Motor neuron (in vitro differentiated cells): ENCODE data around the gene CORT. TPM values are rescaled to one million over a fixed set of nuclear protein-coding genes. Genes with fewer than 3 reads are reported as not detected.
"Not testable (repeated sequence)": the region's sequence is repeated elsewhere in the genome, so short reads cannot be mapped to it uniquely, and the experiment has no call there.

ENCODE experiments used
- ATAC-seq, 8 experiments: fragments of 200-7000 bp; cut with Tn5 transposase; replicated peaks in 6 of 8; 2 replicates each; pipeline ENCODE4 v1.8.0; 2021; ENCODE audit warnings: mild to moderate bottlenecking in 8 of 8, moderate library complexity in 8 of 8
- H3K27ac ChIP-seq, 2 donors: fragments of 250-450 bp; sonication (Bioruptor Pico); 2 replicates each; pipeline ENCODE4 v1.9.0; 2021; ENCODE audit warnings: antibody characterized with exemption in 2 of 2, mild to moderate bottlenecking in 2 of 2, moderate library complexity in 1 of 2
- H3K4me1 ChIP-seq, 2 donors: fragments of 250-450 bp; sonication (Bioruptor Pico); replicated peaks in 1 of 2; 2 replicates each; pipeline ENCODE4 v1.6.1; 2021; ENCODE audit warnings: antibody characterized with exemption in 2 of 2, mild to moderate bottlenecking in 2 of 2, moderate library complexity in 1 of 2
- H3K4me3 ChIP-seq, 5 donors: fragments of 250-450 bp; sonication (Bioruptor Pico); 2 replicates each; pipeline ENCODE4 v1.9.0; 2021; ENCODE audit warnings: antibody characterized with exemption in 5 of 5, mild to moderate bottlenecking in 5 of 5, moderate library complexity in 4 of 5
- whole genome bisulfite sequencing, 10 experiments: fragments of 450-650 bp; shearing (Covaris generic); methylation state at CpG; one replicate each; pipeline ENCODE4 v1.0.0; 2022; 5-methylcytosine and 5-hydroxymethylcytosine counted together
- in situ Hi-C, 9 experiments: fragments of 400-800 bp; cut with MboI; loops; one replicate each; pipeline ENCODE4 v1.15.0; 2021; ENCODE audit warnings: low sequenced_read_pairs in 9 of 9, low pct_unique_long_range_greater_than_20kb in 2 of 9; ENCODE audit not compliant: unreplicated experiment in 9 of 9
- total RNA-seq, 8 experiments: library from RNA; unstranded; fragments of 300-600 nt; gene quantifications; 2 replicates each; pipeline versions ENCODE4 v1.2.3 to v1.2.4, GENCODE V29; 2022

CORT gene
- total RNA-seq, 8 experiments from 2014 or later: 0.94 to 2.7 (median 1.8) TPM

- 59 to 100% (median 83%) methylated on average over 1 to 2 of the region's 2 CpGs; no CpG with 5 or more reads in 2 of the 10 experiments for WGBS, 10 experiments
- in situ Hi-C loops: no loop called here
- H3K4me3 ChIP-seq: no peak overlapping the region
These were observed 9.5 kb upstream of the CORT start for GRCh38 chr1:10440305-10440704.

GRCh38 chr1:10440794-10441193 is 9.0 kb upstream of the CORT start:
- ATAC-seq: peak in 4 of 8 experiments; percentile 39 to 60 (median 54)
- in situ Hi-C loops: no loop called here
- H3K27ac ChIP-seq: peak overlapping the region in 1 of 2 donors; percentile 59

More at GRCh38 chr1:10440305-10440704, 9.5 kb upstream of the CORT start:
- Histone ChIP-seq H3K27ac (no peak overlapping the region), H3K4me1 (peaks cover 15 to 28% of the 10 kb centered on the region in 2 donors)
- ATAC-seq: peak in 5 of 8 experiments; percentile 59 to 88 (median 76)

DNA sequence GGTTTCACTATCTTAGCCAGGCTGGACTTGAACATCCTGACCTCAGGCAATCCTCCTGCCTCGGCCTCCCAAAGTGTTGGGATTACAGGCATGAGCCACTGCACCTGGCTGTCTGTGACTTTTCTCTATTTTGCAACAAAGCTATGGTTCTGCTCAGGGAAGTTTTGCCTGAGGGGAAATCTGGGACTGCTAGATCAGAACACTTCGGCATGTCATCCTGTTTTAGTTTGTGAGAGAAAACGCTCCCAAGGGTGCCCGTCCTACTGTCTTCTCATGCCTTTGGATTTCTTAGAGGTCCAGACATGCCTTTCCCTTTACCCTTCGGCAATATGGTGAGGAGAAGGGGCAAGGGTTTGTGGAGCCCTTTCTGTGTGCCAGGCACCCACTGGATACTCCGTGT is 5.6 kb upstream of the CORT start:
- 90 to 100% (median 97%) methylated on average over 1 to 5 of the region's 6 CpGs; no CpG with 5 or more reads in 1 of the 10 experiments for WGBS, 10 experiments
- in situ Hi-C loops: no loop called here
- ATAC-seq: no peak
- Histone ChIP-seq H3K4me3 (no peak overlapping the region), H3K4me1 (peaks cover 15 to 19% of the 10 kb centered on the region in 2 donors), H3K27ac (no peak overlapping the region)

More at GRCh38 chr1:10440794-10441193, 9.0 kb upstream of the CORT start:
- Histone ChIP-seq H3K4me3 (no peak overlapping the region), H3K4me1 (peaks cover 15 to 28% of the 10 kb centered on the region in 2 donors)
- WGBS, 10 experiments: 67 to 100% (median 92%) methylated on average over 1 to 5 of the region's 5 CpGs

DNA sequence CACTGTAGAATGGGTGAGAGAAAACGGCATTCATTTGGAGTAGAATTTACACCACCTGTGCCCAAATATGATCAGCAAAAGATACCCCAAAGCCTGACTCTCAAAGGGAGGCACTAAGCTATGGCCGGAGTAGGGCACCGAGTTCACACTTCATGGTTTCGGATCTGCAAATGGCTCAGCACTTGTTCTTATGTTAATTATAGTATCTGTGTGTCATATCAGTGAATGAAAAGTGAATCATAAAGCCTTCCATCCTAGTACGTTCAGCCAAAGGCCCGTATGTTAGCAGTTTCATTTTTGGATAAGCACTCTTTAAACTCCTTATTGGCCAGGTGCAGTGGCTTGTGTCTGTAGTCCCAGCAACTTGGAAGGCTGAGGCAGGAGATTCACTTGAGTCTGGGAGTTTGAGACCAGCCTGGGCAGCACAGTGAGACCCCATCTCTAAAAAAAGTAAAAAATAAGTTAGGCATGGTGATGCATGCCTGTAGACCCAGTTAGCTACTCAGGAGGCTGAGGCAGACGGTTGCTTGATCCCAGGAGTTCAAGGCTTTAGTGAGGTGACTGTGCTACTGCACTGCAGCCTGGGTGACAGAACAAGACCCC is 4.9 kb upstream of the CORT start:
- WGBS, 10 experiments: 43 to 100% (median 92%) methylated on average over 1 to 7 of the region's 7 CpGs
- H3K4me1 ChIP-seq: peaks cover 10 to 13% of the 10 kb centered on the region in 2 donors
- no peak overlapping the region for H3K27ac ChIP-seq
- H3K4me3 ChIP-seq: no peak overlapping the region
- in situ Hi-C loops: no loop called here
- no peak for ATAC-seq

DNA sequence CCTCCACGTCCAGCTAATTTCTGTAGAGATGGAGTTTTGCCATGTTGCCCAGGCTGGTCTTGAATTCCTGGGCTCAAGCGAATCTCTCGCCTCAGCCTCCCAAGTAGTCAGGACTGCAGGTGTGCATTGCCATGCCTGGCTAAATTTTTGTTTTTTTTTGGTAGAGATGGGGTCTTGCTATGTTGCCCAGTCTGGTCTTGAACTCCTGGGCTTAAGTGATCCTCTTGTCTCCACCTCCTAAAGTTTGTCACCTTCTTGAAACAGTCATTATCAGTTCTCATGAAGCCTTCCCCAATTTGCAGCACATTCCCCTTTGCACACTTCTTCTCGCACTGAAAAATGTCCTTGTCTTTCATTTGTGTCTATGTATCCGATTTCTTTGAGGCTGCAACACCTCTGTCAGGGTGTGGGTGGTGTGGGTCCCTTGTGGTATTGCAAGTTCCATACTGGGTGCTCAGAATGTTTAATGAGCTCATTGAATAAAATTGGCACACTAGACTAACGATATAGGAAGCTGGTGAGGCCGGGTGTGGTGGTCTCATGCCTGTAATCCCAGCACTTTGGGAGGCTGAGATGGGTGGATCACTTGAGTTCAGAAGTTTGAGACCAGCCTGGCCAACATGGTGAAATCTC is 2.9 kb upstream of the CORT start:
- Histone ChIP-seq H3K4me1 (peaks cover 9 to 11% of the 10 kb centered on the region in 2 donors), H3K4me3 (no peak overlapping the region), H3K27ac (no peak overlapping the region)
- 73 to 100% (median 98%) methylated on average over 2 to 7 of the region's 7 CpGs; no CpG with 5 or more reads in 3 of the 10 experiments for WGBS, 10 experiments
- in situ Hi-C loops: no loop called here
- no peak for ATAC-seq

- no peak overlapping the region for H3K27ac ChIP-seq
- peaks cover 9 to 11% of the 10 kb centered on the region in 2 donors for H3K4me1 ChIP-seq
- no peak overlapping the region for H3K4me3 ChIP-seq
- in situ Hi-C loops: no loop called here
- WGBS, 10 experiments: 20 to 100% (median 88%) methylated on average over 1 to 15 of the region's 21 CpGs; no CpG with 5 or more reads in 3 of the 10 experiments
- ATAC-seq: peak in 2 of 8 experiments; percentile 20 to 33
These were observed 454 bp downstream of the CORT start for GRCh38 chr1:10450156-10450814.

- peak in 2 of 8 experiments; percentile 6 to 8 for ATAC-seq
- H3K4me3 ChIP-seq: no peak overlapping the region
- 3 to 79% (median 46%) methylated on average over 2 to 6 of the region's 6 CpGs for WGBS, 10 experiments
These were observed 1.0 kb downstream of the CORT start for GRCh38 chr1:10450836-10451235.

GRCh38 chr1:10451287-10451686 is 1.5 kb downstream of the CORT start:
- Histone ChIP-seq H3K27ac (no peak overlapping the region), H3K4me3 (no peak overlapping the region), H3K4me1 (peaks cover 9 to 11% of the 10 kb centered on the region in 2 donors)
- WGBS, 10 experiments: 0 to 100% (median 12%) methylated on average over 1 to 10 of the region's 10 CpGs
- in situ Hi-C loops: no loop called here
- ATAC-seq: peak in 6 of 8 experiments; percentile 19 to 86 (median 66)

More at GRCh38 chr1:10450836-10451235, 1.0 kb downstream of the CORT start:
- peaks cover 9 to 11% of the 10 kb centered on the region in 2 donors for H3K4me1 ChIP-seq
- no peak overlapping the region for H3K27ac ChIP-seq
- in situ Hi-C loops: no loop called here

DNA sequence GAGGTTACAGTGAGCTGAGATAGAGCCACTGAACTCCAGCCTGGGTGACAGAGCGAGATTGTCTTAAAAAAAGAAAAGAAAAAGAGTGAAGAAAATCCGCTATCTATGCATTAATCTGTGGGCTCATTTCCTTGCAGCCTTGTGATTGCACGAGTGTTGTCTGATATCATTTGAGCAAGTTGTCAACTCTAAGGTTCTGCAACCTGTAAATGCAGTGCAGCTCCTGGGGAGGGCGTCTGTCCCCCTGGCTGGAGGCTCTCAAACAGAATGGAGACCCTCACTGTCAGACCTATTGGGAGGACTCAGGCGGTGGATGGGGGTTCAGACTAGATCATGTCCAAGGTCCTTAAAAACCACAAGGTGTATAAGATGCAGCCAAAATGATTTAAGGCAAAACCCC is 6.2 kb downstream of the CORT start:
- ATAC-seq: no peak
- H3K4me1 ChIP-seq: peaks cover 6 to 12% of the 10 kb centered on the region in 2 donors
- 79 to 100% (median 90%) methylated on average over 1 to 5 of the region's 5 CpGs for WGBS, 10 experiments
- in situ Hi-C loops: no loop called here
- no peak overlapping the region for H3K27ac ChIP-seq
- H3K4me3 ChIP-seq: no peak overlapping the region

- in situ Hi-C loops: no loop called here
- no peak overlapping the region for H3K4me3 ChIP-seq
- WGBS, 10 experiments: 33 to 95% (median 84%) methylated on average over 2 to 7 of the region's 7 CpGs
- ATAC-seq: peak in 4 of 8 experiments; percentile 6 to 50 (median 21)
- peak overlapping the region in 1 of 2 donors; percentile 21 for H3K27ac ChIP-seq
- H3K4me1 ChIP-seq: peaks cover 0 to 5% of the 10 kb centered on the region in 2 donors
These were observed 6.8 kb downstream of the CORT start for GRCh38 chr1:10456661-10457060.

DNA sequence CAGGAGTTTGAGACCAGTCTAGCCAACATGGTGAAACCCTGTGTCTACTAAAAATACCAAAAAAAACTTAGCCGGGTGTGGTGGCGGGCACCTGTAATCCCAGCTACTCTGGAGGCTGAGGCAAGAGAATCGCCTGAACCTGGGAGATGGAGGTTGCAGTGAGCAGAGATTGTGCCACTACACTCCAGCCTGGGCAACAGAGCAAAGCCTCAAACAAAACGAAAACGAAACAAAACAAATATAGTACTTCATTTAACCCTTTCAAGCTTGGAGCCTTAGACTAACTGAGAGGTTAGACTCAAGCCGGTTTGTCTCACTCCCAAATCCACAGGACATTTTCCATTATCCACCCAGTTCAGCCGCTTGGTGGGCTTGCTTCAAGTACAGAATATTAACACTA is 7.6 kb downstream of the CORT start:
- in situ Hi-C loops, H3K4me3 ChIP-seq, H3K4me1 ChIP-seq, ATAC-seq: not testable (repeated sequence)
- 28 to 100% (median 82%) methylated on average over 1 to 7 of the region's 7 CpGs; no CpG with 5 or more reads in 3 of the 10 experiments for WGBS, 10 experiments
- peak overlapping the region in 1 of 2 donors; percentile 21 for H3K27ac ChIP-seq

GRCh38 chr1:10457875-10458274 is 8.0 kb downstream of the CORT start:
- no peak overlapping the region for H3K27ac ChIP-seq
- peak in 1 of 8 experiments; percentile 44 for ATAC-seq
- WGBS, 10 experiments: 0 to 96% (median 92%) methylated on average over 1 to 9 of the region's 9 CpGs; no CpG with 5 or more reads in 1 of the 10 experiments
- in situ Hi-C loops: no loop called here
- no peak overlapping the region for H3K4me3 ChIP-seq
- peaks cover 0 to 5% of the 10 kb centered on the region in 2 donors for H3K4me1 ChIP-seq

DNA sequence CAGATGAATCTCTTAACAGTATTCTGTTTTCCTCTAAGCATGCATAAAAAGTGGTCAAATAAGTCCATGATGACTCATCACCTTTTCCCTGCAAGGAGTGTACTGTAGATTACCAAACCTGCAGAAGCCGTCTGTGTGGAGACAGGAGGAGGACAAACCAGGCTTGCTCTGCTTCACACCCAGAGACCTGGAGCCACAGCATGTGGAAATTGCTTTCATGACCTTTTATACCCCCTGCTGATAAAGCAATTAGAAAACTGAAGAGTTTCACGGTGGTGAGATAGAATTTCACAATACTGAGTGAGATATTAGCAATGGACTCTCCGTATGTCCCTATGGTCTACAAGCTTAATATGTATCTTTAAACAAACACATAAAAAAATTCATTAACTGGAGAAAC is 9.4 kb downstream of the CORT start:
- Histone ChIP-seq H3K27ac (no peak overlapping the region), H3K4me1 (peaks cover 0 to 5% of the 10 kb centered on the region in 2 donors), H3K4me3 (no peak overlapping the region)
- ATAC-seq: peak; percentile 40 to 92 (median 70)
- in situ Hi-C loops: no loop called here
- WGBS, 10 experiments: 0 to 67% (median 59%) methylated on average over 1 to 3 of the region's 3 CpGs; no CpG with 5 or more reads in 3 of the 10 experiments
